Left ventricle myocardium inferior (tissue), 1 donor: Measurements from ENCODE around the gene KLHL13. TPM values are rescaled to one million over a fixed set of nuclear protein-coding genes. Genes with fewer than 3 reads are reported as not detected.
"Not testable (repeated sequence)": the region's sequence is repeated elsewhere in the genome, so short reads cannot be mapped to it uniquely, and the experiment has no call there.

Experiments
- DNase-seq: peaks from one replicate; pipeline ENCODE4 v3.0.0-alpha.2; 2020
- H3K27ac ChIP-seq: fragments of 200-600 bp; replicated peaks from 2 replicates; pipeline ENCODE4 v1.8.0; 2021
- H3K27me3 ChIP-seq: fragments of 200-600 bp; 2 replicates; pipeline ENCODE4 v1.8.0; 2021; ENCODE audit warnings: low read depth
- H3K36me3 ChIP-seq: fragments of 200-600 bp; 2 replicates; pipeline ENCODE4 v1.8.0; 2021
- H3K4me1 ChIP-seq: fragments of 200-600 bp; 2 replicates; pipeline ENCODE4 v1.8.0; 2021
- H3K4me3 ChIP-seq: fragments of 200-600 bp; 2 replicates; pipeline ENCODE4 v1.8.0; 2021; ENCODE audit warnings: mild to moderate bottlenecking, moderate library complexity
- H3K9me3 ChIP-seq: fragments of 200-600 bp; replicated peaks from 2 replicates; pipeline ENCODE4 v1.8.0; 2021
- intact Hi-C: fragments of 100-400 bp; cut with micrococcal nuclease; formaldehyde crosslinking; loops from one replicate; pipeline ENCODE4 v1.11.0; 2022
- total RNA-seq: library from RNA; stranded (reverse); fragmentation: NEBNext Ultra II Directional; extraction: Animal tissue kit (Norgen Biotek cat#: 25700); gene quantifications from one replicate; pipeline ENCODE4 v1.2.1, GENCODE V29; 2021
- TF ChIP-seq, protein P1 (sequence below): fragments of 200-600 bp; IDR thresholded peaks from 2 replicates; pipeline ENCODE4 v1.8.0; 2021; ENCODE audit warnings: antibody characterized with exemption, mild to moderate bottlenecking, borderline replicate concordance
- donor health status: DM: no; HTN: yes; CAD: no; lungs with severe emphysema.

KLHL13 gene
- total RNA-seq, 1 donor from 2014 or later: 11.4 TPM

DNA sequence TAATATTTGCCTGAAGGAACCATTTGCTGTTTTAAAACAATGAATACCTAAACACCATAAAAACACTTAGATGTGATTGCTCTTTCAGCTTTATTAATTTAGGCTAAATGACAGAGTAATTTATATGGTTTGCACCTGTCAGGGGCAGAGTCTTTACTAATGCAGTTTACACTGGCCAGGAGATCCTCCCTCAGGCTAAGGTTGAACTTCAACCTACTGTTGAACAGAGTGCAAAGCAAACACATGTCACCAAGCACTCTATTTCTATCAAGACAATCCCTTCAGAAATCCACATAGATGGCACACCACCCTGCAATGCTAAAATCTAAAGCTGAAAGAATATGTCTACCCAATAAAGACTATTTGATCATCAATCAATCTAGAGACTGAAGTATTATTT, 147.3 kb downstream of the KLHL13 start:
- H3K4me3 ChIP-seq: no peak overlapping the region
- intact Hi-C loops: no loop called here
- no peaks in the 10 kb centered on the region for H3K36me3 ChIP-seq
- no peak for DNase-seq
- no peaks in the 10 kb centered on the region for H3K4me1 ChIP-seq
- H3K9me3 ChIP-seq: no peaks in the 10 kb centered on the region
- TF ChIP-seq, protein P1, sequence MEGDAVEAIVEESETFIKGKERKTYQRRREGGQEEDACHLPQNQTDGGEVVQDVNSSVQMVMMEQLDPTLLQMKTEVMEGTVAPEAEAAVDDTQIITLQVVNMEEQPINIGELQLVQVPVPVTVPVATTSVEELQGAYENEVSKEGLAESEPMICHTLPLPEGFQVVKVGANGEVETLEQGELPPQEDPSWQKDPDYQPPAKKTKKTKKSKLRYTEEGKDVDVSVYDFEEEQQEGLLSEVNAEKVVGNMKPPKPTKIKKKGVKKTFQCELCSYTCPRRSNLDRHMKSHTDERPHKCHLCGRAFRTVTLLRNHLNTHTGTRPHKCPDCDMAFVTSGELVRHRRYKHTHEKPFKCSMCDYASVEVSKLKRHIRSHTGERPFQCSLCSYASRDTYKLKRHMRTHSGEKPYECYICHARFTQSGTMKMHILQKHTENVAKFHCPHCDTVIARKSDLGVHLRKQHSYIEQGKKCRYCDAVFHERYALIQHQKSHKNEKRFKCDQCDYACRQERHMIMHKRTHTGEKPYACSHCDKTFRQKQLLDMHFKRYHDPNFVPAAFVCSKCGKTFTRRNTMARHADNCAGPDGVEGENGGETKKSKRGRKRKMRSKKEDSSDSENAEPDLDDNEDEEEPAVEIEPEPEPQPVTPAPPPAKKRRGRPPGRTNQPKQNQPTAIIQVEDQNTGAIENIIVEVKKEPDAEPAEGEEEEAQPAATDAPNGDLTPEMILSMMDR: no peak
- no peak overlapping the region for H3K27ac ChIP-seq
- H3K27me3 ChIP-seq: no peaks in the 10 kb centered on the region

DNA sequence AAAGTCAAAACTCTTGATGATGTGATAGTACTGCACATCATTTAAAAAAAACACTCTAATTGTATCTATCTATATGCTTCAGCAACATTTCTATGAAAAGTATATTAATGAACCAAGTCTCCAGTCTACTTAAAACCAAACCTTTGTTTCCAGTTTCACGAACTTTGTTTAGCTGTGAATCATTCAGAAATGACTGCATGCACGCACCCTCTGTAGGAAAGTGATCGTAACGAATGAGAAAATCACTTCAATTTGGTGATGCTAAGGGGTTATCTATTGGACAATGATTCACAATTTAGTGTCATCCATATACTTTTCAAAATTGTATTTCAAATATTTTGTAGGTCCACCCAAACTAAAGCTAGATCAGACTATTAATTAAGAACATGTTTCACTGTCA, 157.6 kb downstream of the KLHL13 start:
- no peaks in the 10 kb centered on the region for H3K27me3 ChIP-seq
- no peak overlapping the region for H3K27ac ChIP-seq
- intact Hi-C loops: no loop called here
- TF ChIP-seq, protein P1: no peak
- no peaks in the 10 kb centered on the region for H3K36me3 ChIP-seq
- H3K4me1 ChIP-seq: no peaks in the 10 kb centered on the region
- H3K9me3 ChIP-seq: no peaks in the 10 kb centered on the region
- H3K4me3 ChIP-seq: no peak overlapping the region
- no peak for DNase-seq

DNA sequence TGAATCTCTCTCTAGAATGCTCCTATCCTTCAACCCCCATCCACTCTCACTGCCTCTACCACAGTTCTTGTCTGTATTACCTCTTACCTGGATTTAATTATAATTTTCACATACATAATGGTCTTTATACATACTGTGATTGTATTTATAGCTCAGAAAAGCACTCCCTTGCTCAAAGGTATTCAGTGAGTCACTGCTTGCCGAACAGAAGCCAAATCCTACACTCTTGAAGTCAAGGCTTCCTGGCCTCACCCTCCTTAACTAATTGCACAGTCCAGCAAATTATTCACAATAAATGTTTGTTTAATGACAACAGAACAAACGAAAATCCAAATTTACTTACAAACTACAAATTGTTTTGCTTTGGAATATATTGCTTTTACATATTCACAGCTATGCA, 159.5 kb downstream of the KLHL13 start:
- Histone ChIP-seq H3K36me3 (no peaks in the 10 kb centered on the region), H3K4me3 (no peak overlapping the region), H3K27ac (no peak overlapping the region), H3K27me3 (no peaks in the 10 kb centered on the region), H3K9me3 (no peaks in the 10 kb centered on the region), H3K4me1 (no peaks in the 10 kb centered on the region)
- TF ChIP-seq, protein P1: no peak
- no peak for DNase-seq
- intact Hi-C loops: no loop called here

DNA sequence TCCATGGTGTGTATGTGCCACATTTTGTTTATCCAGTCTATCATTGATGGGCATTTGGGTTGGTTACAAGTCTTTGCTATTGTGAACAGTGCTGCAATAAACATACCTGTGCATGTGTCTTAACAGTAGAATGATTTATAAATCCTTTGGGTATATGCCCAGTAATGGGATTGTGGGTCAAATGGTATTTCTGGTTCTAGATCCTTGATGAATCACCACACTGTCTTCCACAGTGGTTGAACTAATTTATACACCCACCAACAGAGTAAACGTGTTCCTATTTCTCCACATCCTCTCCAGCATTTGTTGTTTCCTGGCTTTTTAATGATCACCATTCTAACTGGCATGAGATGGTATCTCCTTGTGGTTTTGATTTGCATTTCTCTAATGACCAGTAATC, 177.3 kb downstream of the KLHL13 start:
- H3K36me3 ChIP-seq, H3K27me3 ChIP-seq, intact Hi-C loops, H3K4me1 ChIP-seq, H3K4me3 ChIP-seq, H3K9me3 ChIP-seq, H3K27ac ChIP-seq, DNase-seq: not testable (repeated sequence)

DNA sequence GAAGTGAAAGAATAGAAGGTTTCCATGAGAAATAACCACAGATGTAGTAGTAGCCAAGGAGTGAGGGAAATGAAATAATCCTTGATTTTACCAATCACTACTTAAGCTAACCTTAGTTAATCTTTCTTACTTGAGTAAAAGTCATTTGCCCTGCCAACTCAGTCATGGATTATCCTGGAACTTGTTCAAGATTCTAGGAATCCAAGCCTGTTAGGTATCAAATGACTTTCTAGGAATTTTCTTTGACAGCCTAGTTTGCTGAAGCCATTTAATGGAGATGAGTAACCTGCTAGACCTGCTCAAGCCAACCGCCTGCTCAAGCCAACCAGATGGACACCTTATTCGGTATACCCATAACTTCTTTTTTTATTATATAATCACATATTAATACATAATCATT, 180.5 kb downstream of the KLHL13 start:
- intact Hi-C loops: no loop called here
- no peak overlapping the region for H3K27ac ChIP-seq
- no peak overlapping the region for H3K4me3 ChIP-seq
- H3K4me1 ChIP-seq: no peaks in the 10 kb centered on the region
- TF ChIP-seq, protein P1: no peak
- no peaks in the 10 kb centered on the region for H3K36me3 ChIP-seq
- DNase-seq: no peak
- H3K9me3 ChIP-seq: peaks cover 4% of the 10 kb centered on the region
- H3K27me3 ChIP-seq: no peaks in the 10 kb centered on the region

DNA sequence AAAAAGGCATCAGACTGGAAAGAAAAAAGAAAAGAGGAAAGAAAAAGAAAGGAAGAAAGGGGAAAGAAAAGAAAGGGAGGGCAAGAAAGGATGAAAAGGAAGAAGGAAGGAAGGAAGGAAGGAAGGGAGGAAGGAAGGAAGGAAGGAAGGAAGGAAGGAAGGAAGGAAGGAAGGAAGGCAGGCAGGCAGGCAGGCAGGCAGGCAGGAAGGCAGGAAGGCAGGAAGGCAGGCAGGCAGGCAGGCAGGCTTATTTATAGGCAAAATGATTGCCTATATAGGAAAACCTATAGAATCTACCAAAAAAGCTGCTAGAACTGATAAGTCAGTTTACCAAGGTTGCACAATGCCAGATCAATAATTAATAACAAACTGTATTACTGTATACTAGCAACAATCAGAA, 186.5 kb downstream of the KLHL13 start:
- H3K27me3 ChIP-seq, H3K9me3 ChIP-seq, intact Hi-C loops, H3K4me3 ChIP-seq, H3K27ac ChIP-seq, DNase-seq, H3K4me1 ChIP-seq, H3K36me3 ChIP-seq: not testable (repeated sequence)

DNA sequence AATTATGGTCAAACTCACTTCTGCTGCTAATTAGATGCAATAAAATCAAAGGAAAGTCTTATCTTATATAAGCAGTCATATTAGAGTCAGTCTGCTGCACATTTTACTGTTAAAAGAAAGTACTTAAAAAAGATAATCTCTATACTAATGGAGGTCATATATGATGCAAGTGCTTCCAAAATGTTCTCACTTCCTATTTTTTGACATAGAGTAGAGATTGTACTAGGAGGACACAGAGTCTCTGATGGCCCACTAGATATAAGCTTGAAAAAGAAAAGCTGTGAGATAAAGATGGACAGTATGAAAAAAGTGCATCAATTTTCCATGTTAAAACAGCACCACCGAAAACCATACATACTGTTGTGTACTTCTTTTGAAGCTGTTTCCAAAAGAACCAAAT, 196.9 kb downstream of the KLHL13 start:
- no peak for DNase-seq
- H3K9me3 ChIP-seq: no peaks in the 10 kb centered on the region
- no peak overlapping the region for H3K4me3 ChIP-seq
- H3K36me3 ChIP-seq: no peaks in the 10 kb centered on the region
- no peaks in the 10 kb centered on the region for H3K27me3 ChIP-seq
- no peak overlapping the region for H3K27ac ChIP-seq
- TF ChIP-seq, protein P1: no peak
- intact Hi-C loops: no loop called here
- no peaks in the 10 kb centered on the region for H3K4me1 ChIP-seq
